ENCODE results near the gene SDCCAG8. TPM values are rescaled to one million over a fixed set of nuclear protein-coding genes. Genes with fewer than 3 reads are reported as not detected.

The SDCCAG8 gene
- polyA plus RNA-seq, 1 experiment: 34.1 TPM

- no peak for DNase-seq (ENCODE audit: low read depth, low spot score)
- CTCF ChIA-PET: no interaction called here
- TF ChIP-seq CTCF (IDR thresholded peaks at IDR 0.05; ENCODE audit: low read depth, low read length): no peak
- Histone ChIP-seq H3K4me3 (ENCODE audit: low read depth, low read length) (no peak overlapping the region), H3K27ac (ENCODE audit: low read depth, low read length) (no peak overlapping the region), H3K27me3 (ENCODE audit: control insufficient read depth, insufficient read depth, low read length) (no peaks in the 10 kb centered on the region), H3K9me3 (ENCODE audit: control insufficient read depth, insufficient read depth, low read length) (no peaks in the 10 kb centered on the region)
- POLR2A ChIA-PET: no interaction called here
Observed at GRCh38 chr1:243396876-243397275, 141.0 kb downstream of the SDCCAG8 start.

DNA sequence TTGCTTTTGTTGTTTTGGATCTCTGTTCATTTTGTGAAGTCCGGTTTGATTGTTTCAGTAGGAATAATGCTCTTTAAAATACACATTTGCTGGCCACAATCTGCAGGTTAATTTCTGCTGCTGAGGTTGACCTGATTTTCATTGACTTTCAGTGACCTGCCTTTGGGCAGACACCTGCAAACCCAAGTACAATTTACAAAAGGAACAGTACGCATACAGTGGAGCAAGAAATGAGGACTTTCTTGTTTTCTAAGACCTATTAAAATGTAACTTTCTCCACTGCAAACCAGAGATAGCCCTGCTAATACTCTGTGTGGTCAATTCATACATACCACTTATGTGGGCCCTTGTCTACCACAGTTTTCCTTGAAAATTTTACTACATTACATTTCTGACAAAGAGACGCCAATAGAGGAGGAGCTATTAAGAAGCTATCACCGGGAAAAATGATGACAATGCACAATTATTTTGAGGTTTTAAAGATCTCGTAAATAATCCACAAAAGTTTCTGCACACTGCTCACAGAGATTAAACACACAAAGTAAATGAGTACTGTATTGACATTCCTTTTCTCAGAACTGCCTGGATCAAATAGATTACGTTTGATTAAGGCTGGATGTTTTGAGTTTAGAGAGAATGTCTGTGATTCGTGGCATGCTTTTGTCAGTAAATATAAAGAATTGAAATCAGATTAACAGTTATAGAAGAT is 141.9 kb downstream of the SDCCAG8 start:
- Histone ChIP-seq H3K4me3 (ENCODE audit: low read depth, low read length) (no peak overlapping the region), H3K27ac (ENCODE audit: low read depth, low read length) (no peak overlapping the region), H3K9me3 (ENCODE audit: control insufficient read depth, insufficient read depth, low read length) (no peaks in the 10 kb centered on the region), H3K27me3 (ENCODE audit: control insufficient read depth, insufficient read depth, low read length) (no peaks in the 10 kb centered on the region)
- no peak for DNase-seq (ENCODE audit: low read depth, low spot score)
- POLR2A ChIA-PET: no interaction called here
- no peak for TF ChIP-seq CTCF (IDR thresholded peaks at IDR 0.05; ENCODE audit: low read depth, low read length)
- CTCF ChIA-PET: no interaction called here

DNA sequence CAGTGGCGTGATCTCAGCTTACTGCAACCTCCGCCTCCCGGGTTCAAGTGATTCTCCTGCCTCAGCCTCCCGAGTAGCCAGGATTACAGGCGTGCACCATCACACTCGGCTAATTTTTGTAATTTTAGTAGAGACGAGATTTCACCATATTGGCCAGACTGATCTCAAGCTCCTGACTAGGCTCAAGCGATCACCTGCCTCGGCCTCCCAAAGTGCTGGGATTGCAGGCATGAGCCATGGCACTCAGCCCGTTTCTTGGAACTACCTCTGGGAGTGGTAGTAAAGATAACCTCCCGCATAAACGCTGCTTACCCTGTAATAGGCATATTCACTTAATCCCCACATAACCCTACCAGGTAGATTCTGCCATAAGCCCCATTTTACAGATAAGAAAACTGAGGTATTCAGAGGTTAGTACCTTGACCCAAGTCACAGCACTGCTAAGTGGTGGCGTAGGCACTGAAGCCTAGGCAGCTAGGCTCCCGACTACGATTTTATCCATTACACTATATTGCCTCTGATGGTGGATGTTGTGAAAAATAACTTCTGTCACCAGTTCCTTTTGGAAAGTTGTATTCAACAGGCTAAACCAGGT is 143.8 kb downstream of the SDCCAG8 start:
- no peak for TF ChIP-seq CTCF (IDR thresholded peaks at IDR 0.05; ENCODE audit: low read depth, low read length)
- CTCF ChIA-PET: no interaction called here
- no peak for DNase-seq (ENCODE audit: low read depth, low spot score)

DNA sequence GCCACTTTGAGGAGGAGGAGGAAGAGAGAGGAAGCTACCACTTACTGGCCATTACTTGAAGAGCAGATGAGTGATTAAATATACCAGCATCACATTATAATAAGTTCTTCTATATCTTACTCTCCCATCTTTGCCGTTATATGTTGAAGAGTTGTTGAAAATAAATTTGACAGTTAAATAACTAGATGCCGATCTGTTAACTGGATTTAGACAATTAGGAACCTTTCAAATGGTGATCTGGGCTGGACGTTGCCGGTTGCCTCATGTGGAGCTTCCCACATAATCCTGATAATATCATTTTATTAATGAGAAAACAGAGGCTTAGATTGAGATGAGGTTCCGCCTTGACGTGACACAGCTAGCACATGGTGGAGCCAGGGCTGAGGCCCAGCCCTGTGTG is 147.0 kb downstream of the SDCCAG8 start:
- H3K9me3 ChIP-seq (ENCODE audit: control insufficient read depth, insufficient read depth, low read length): no peaks in the 10 kb centered on the region
- ChIA-PET POLR2A (no interaction called here), CTCF (no interaction called here)
- TF ChIP-seq CTCF (IDR thresholded peaks at IDR 0.05; ENCODE audit: low read depth, low read length): no peak
- no peak overlapping the region for H3K27ac ChIP-seq (ENCODE audit: low read depth, low read length)
- DNase-seq (ENCODE audit: low read depth, low spot score): no peak
- H3K27me3 ChIP-seq (ENCODE audit: control insufficient read depth, insufficient read depth, low read length): no peaks in the 10 kb centered on the region
- no peak overlapping the region for H3K4me3 ChIP-seq (ENCODE audit: low read depth, low read length)

More for the DNA sequence above, 143.8 kb downstream of the SDCCAG8 start:
- POLR2A ChIA-PET: no interaction called here
- Histone ChIP-seq H3K27me3 (ENCODE audit: control insufficient read depth, insufficient read depth, low read length) (no peaks in the 10 kb centered on the region), H3K27ac (ENCODE audit: low read depth, low read length) (no peak overlapping the region), H3K4me3 (ENCODE audit: low read depth, low read length) (no peak overlapping the region), H3K9me3 (ENCODE audit: control insufficient read depth, insufficient read depth, low read length) (no peaks in the 10 kb centered on the region)

GRCh38 chr1:243406424-243406823 is 150.6 kb downstream of the SDCCAG8 start:
- no peaks in the 10 kb centered on the region for H3K27me3 ChIP-seq (ENCODE audit: control insufficient read depth, insufficient read depth, low read length)
- no peaks in the 10 kb centered on the region for H3K9me3 ChIP-seq (ENCODE audit: control insufficient read depth, insufficient read depth, low read length)
- no peak for DNase-seq (ENCODE audit: low read depth, low spot score)
- TF ChIP-seq CTCF (IDR thresholded peaks at IDR 0.05; ENCODE audit: low read depth, low read length): no peak
- H3K4me3 ChIP-seq (ENCODE audit: low read depth, low read length): no peak overlapping the region
- ChIA-PET CTCF (no interaction called here), POLR2A (no interaction called here)
- no peak overlapping the region for H3K27ac ChIP-seq (ENCODE audit: low read depth, low read length)
